Prostate gland (tissue), 2 donors: Measurements from ENCODE around the gene UNC119. TPM values are rescaled to one million over a fixed set of nuclear protein-coding genes. Genes with fewer than 3 reads are reported as not detected.

ENCODE experiments used
- DNase-seq: peaks from one replicate; pipeline ENCODE4 v3.0.0-alpha.2; 2019; ENCODE audit warnings: low spot score
- H3K27ac ChIP-seq, 2 donors: fragments of 200-600 bp; sonication (generic); 2 replicates each; pipeline ENCODE4 v1.5.1; 2017 to 2019
- H3K27me3 ChIP-seq: fragments of 200-600 bp; sonication (generic); replicated peaks from 2 replicates; pipeline ENCODE4 v1.5.1; 2019; ENCODE audit not compliant: insufficient read depth
- H3K36me3 ChIP-seq, 2 donors: fragments of 200-600 bp; sonication (generic); 1 replicate in 1 of 2; 2 replicates in 1 of 2; pipeline versions ENCODE4 v1.5.1 to v1.8.1; 2017 to 2019
- H3K4me1 ChIP-seq: fragments of 200-600 bp; sonication (generic); replicated peaks from 2 replicates; pipeline ENCODE4 v1.5.1; 2019
- H3K4me3 ChIP-seq, 2 donors: fragments of 200-600 bp; sonication (generic); 2 replicates each; pipeline ENCODE4 v1.5.1; 2017 to 2019
- H3K9me3 ChIP-seq: fragments of 200-600 bp; sonication (generic); 2 replicates; pipeline ENCODE4 v1.5.1; 2017
- POLR2A ChIP-seq: fragments of 450-650 bp; IDR thresholded peaks from one replicate; pipeline ENCODE4 v1.6.1; 2016; ENCODE audit warnings: antibody characterized with exemption, mild to moderate bottlenecking
- POLR2AphosphoS5 ChIP-seq: sonication (generic); formaldehyde crosslinking; IDR thresholded peaks from one replicate; pipeline ENCODE4 v1.6.1; 2017; ENCODE audit warnings: antibody characterized with exemption
- WGBS: methylation state at CpG from one replicate; pipeline ENCODE4 v1.1.5; 2018; 5-methylcytosine and 5-hydroxymethylcytosine counted together
- intact Hi-C: fragments of 100-400 bp; cut with DNase I; formaldehyde crosslinking; loops from one replicate; pipeline ENCODE4 v1.14.2; 2022
- total RNA-seq, 2 donors: library from RNA; depleted of rRNA; stranded (reverse); fragments of >200 nt; gene quantifications; one replicate each; pipeline ENCODE4 v1.1.0, GENCODE V29; 2016
- TF ChIP-seq, protein P1 (sequence below), 4 experiments: fragments of 200-600 bp in 2 of 4; fragments of 450-650 bp in 2 of 4; sonication (generic) in 2 of 4; IDR thresholded peaks; 1 replicate in 3 of 4; 2 replicates in 1 of 4; pipeline ENCODE4 v1.5.1; 2016 to 2019; ENCODE audit warnings: antibody characterized with exemption in 4 of 4, mild to moderate bottlenecking in 2 of 4, moderate library complexity in 2 of 4

UNC119 gene
- total RNA-seq, 2 donors from 2014 or later: 51.1 to 154 TPM

DNA sequence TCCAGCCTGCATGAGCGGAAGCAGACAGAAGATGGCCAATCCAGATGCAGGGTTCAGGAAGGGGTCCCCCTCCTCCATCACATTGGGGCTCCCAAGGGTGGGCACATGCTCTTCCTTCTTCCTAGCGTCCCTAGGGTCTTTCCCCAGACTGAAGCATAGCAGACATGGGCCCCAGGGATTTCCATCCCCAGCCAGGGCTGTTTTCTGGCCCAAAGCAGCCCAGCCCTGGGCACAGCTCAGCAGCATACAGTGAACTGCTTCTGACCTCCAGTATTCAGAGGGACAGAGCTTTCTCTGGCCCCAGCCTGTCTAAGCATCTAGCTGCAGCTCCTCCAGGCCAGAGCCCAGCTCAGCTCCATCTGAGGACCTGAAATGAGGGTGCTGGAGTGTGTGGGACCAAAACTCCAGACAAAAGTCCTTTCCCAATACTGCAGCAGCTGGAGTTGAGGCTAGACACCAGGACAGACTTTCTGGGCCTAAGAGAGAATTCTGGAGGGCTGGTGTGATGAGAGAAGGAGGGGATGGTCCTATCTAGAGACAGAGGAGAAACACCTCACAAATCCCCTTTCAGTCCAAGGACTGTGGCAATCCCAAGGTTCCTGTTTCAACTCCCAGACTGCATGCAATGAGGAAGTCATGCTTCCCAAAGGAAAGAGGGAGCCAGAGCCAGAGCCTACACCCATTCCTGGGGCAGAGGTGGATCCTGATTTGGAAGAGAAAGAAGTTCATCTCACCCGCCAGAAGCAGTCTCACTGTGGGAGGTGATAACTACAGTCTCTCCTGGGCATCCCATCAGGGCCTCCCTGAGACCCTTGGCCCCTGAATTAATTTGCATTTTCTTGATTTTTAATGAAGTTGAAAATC, 50.8 kb downstream of the UNC119 start:
- Histone ChIP-seq H3K4me1 (peaks cover 13% of the 10 kb centered on the region), H3K36me3 (no peaks in the 10 kb centered on the region), H3K27ac (no peak overlapping the region), H3K4me3 (no peak overlapping the region), H3K9me3 (no peaks in the 10 kb centered on the region), H3K27me3 (no peaks in the 10 kb centered on the region)
- 95% methylated on average over 3 of the region's 3 CpGs for WGBS
- intact Hi-C loops: no loop called here
- TF ChIP-seq POLR2AphosphoS5: no peak
- TF ChIP-seq, protein P1, sequence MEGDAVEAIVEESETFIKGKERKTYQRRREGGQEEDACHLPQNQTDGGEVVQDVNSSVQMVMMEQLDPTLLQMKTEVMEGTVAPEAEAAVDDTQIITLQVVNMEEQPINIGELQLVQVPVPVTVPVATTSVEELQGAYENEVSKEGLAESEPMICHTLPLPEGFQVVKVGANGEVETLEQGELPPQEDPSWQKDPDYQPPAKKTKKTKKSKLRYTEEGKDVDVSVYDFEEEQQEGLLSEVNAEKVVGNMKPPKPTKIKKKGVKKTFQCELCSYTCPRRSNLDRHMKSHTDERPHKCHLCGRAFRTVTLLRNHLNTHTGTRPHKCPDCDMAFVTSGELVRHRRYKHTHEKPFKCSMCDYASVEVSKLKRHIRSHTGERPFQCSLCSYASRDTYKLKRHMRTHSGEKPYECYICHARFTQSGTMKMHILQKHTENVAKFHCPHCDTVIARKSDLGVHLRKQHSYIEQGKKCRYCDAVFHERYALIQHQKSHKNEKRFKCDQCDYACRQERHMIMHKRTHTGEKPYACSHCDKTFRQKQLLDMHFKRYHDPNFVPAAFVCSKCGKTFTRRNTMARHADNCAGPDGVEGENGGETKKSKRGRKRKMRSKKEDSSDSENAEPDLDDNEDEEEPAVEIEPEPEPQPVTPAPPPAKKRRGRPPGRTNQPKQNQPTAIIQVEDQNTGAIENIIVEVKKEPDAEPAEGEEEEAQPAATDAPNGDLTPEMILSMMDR (IDR thresholded peaks at IDR 0.05): no peak
- no peak for TF ChIP-seq POLR2A
- DNase-seq: no peak

DNA sequence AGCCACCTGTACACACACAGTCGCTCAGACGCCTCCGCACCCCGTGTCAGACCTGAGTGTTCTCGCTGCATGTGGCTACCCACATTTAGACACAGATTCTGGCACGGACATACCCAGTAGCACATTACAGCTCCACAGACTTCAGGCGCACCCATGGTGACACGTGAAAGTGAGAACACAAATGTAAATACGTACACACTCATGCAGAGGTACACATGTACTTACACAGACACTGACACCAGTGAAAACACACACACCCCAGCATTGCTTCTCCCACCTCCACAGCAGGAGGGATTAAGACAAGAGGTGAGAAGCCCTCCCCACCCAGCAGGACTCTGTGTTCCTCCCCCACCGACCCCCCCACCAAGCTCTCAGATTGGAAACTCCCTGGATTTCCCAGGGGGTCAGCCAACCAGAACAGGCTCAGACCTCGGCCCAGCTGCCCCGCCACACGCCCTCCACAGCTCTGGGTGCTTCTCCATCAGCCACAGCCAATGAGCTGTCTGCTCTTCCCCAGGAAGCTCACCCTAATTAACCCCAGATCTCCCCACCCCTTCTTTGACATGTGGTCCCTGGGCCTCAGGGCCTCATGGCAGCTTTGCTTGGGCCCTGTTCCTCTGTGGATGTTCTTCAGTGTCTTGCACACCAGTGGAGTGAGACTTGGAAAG, 51.6 kb downstream of the UNC119 start:
- WGBS: 54% methylated on average over 13 of the region's 13 CpGs
- no peaks in the 10 kb centered on the region for H3K27me3 ChIP-seq
- no peak for TF ChIP-seq POLR2AphosphoS5
- TF ChIP-seq, protein P1 (IDR thresholded peaks at IDR 0.05): no peak
- no peak for TF ChIP-seq POLR2A
- no peak overlapping the region for H3K4me3 ChIP-seq
- intact Hi-C loops: no loop called here
- peaks cover 13% of the 10 kb centered on the region for H3K4me1 ChIP-seq
- H3K27ac ChIP-seq: no peak overlapping the region
- no peaks in the 10 kb centered on the region for H3K9me3 ChIP-seq
- no peak for DNase-seq
- H3K36me3 ChIP-seq: no peaks in the 10 kb centered on the region

DNA sequence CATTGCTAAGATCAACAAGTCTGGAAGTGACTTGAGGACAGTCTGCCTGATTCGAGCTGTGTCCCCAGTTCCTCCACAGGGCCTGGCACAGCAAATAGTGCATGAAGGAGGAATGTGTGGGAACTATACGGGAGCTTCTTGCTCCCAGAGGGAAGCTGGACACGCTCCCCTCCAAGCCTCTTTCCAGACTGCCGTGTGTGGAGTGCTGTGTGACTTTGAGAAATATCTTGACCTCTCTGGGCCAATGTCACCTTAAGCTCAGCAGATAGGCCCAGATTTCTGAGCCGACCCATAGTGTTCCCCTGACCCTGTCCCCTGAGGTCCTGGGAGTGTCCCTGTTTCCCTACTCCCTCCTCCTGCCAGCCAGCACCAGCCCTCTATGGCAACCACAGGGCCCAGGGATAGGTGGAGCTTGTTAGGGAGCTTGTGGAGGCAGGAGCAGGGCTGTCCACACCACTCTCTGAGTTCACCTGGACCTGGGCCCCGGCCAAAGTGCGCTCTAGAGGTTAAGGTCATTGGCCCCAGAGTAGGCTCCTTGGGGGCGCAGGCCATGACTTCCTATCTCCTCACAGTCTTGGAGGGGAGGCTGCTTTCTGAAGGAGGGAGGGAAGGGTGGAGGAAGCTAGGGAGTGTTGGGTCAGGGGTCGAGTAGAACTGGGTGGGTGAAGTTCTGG, 52.6 kb downstream of the UNC119 start:
- TF ChIP-seq, protein P1 (IDR thresholded peaks at IDR 0.05): no peak
- no peak for TF ChIP-seq POLR2AphosphoS5
- no peak for TF ChIP-seq POLR2A
- Histone ChIP-seq H3K4me1 (peaks cover 13% of the 10 kb centered on the region), H3K36me3 (no peaks in the 10 kb centered on the region), H3K4me3 (no peak overlapping the region), H3K27ac (no peak overlapping the region), H3K9me3 (no peaks in the 10 kb centered on the region), H3K27me3 (no peaks in the 10 kb centered on the region)
- intact Hi-C loops: loop anchor here (5.0 kb wide), 1 partner anchor 42 kb away; no protein-coding TSS in a partner anchor
- no peak for DNase-seq
- 83% methylated on average over 9 of the region's 9 CpGs for WGBS

DNA sequence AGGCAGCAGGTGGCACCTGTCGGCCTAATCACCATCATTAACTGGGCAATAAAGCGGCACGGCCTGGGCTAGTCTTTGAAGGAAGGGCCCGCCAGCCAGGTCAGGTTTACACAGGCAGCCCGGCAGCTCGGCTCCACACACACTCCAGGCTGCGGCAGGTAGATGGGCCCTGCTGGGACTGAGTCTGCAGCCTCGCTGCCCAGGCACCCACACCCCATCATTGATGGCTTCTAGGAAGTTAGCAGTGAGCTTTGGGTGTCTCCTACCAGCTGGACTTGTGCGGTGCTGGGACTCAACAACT, 53.1 kb downstream of the UNC119 start:
- Histone ChIP-seq H3K27ac (no peak overlapping the region), H3K4me1 (peaks cover 13% of the 10 kb centered on the region), H3K4me3 (no peak overlapping the region), H3K36me3 (no peaks in the 10 kb centered on the region), H3K9me3 (no peaks in the 10 kb centered on the region), H3K27me3 (no peaks in the 10 kb centered on the region)
- no peak for DNase-seq
- TF ChIP-seq, protein P1 (IDR thresholded peaks at IDR 0.05): no peak
- TF ChIP-seq POLR2AphosphoS5 (no peak), POLR2A (no peak)
- intact Hi-C loops: loop anchor here (5.0 kb wide), 1 partner anchor 43 kb away; no protein-coding TSS in a partner anchor
- 48% methylated on average over 9 of the region's 9 CpGs for WGBS
